ENCODE data around the gene GIT1. TPM values are rescaled to one million over a fixed set of nuclear protein-coding genes. Genes with fewer than 3 reads are reported as not detected.

Gene GIT1
- total and polyA plus RNA-seq, 9 of the 15 experiments (the other 6 are each of a cell fraction or from before 2014, with no cell fraction given) = 0.35 to 35.3 (median 17.1) TPM

GRCh38 chr17:29633886-29634285 is 44.4 kb upstream of the GIT1 start:
- Histone ChIP-seq H3K9me1 (ENCODE audit: control insufficient read depth, insufficient read depth, low read length) (no peaks in the 10 kb centered on the region), H3K9me3 (replicated peaks; ENCODE audit: control insufficient read depth, insufficient read depth, low read depth, low read length) (no peaks in the 10 kb centered on the region), H2AFZ (ENCODE audit: low read depth, low read length) (no peak overlapping the region), H3K4me3 (no peak overlapping the region), H3K79me2 (ENCODE audit: control insufficient read depth, insufficient read depth, low read length) (no peaks in the 10 kb centered on the region), H3K4me1 (replicated peaks in 1 of 2; ENCODE audit: control insufficient read depth in 2 of 2, insufficient read depth in 2 of 2, low read length in 2 of 2) (peaks cover 4 to 11% of the 10 kb centered on the region in 2 experiments; a peak in 2 of 5 replicates), H4K20me1 (replicated peaks; ENCODE audit: control insufficient read depth, insufficient read depth, low read length) (no peaks in the 10 kb centered on the region), H3K27ac (ENCODE audit: extremely low read depth, low read depth, low read length) (no peak overlapping the region), H3K36me3 (ENCODE audit: control insufficient read depth, insufficient read depth, low read length) (peaks cover 14% of the 10 kb centered on the region; the same call in 2 of the 3 replicates), H3K27me3 (ENCODE audit: control insufficient read depth in 2 of 2, insufficient read depth in 2 of 2, low read length in 2 of 2) (no peaks in the 10 kb centered on the region), H3K9ac (ENCODE audit: insufficient read depth in 1 of 2, low read depth in 2 of 2, low read length in 2 of 2) (no peak overlapping the region), H3K4me2 (ENCODE audit: insufficient read depth, low read length) (no peak overlapping the region)
- in situ Hi-C loops (cut with MboI) = no loop called here
- DNase-seq (ENCODE audit: extremely low read depth in 1 of 4, low spot score in 3 of 4) (no peak), ATAC-seq (no peak), FAIRE-seq (no peak)
- CTCF ChIA-PET (ENCODE audit: low intra/inter-chr PET ratio) = no interaction called here
- BruUV-seq (replicated peaks) = no TSS peak
- 82% methylated on average over 3 of the region's 3 CpGs for WGBS (ENCODE audit: insufficient coverage, low coverage, missing lambda C conversion rate)
- intact Hi-C loops (cut with micrococcal nuclease) = loop anchor here (10.0 kb wide), 1 partner anchor 371 kb away; no protein-coding TSS in a partner anchor
- TF ChIP-seq E2F8 (IDR thresholded peaks at IDR 0.05; ENCODE audit: low read depth, partially characterized antibody) (no peak), TRIM24 (IDR thresholded peaks at IDR 0.05) (no peak), CCAR2 (IDR thresholded peaks at IDR 0.05; ENCODE audit: low read depth, low read length) (no peak), ZNF785 (CRISPR knock-in tag; IDR thresholded peaks at IDR 0.05) (no peak), WHSC1 (IDR thresholded peaks at IDR 0.05; ENCODE audit: low read length) (no peak), POU5F1 (IDR thresholded peaks at IDR 0.05; ENCODE audit: borderline replicate concordance, low read depth, low read length, partially characterized antibody) (no peak), GTF2E2 (tag; IDR thresholded peaks at IDR 0.05) (no peak), ILK (tag; IDR thresholded peaks at IDR 0.05; ENCODE audit: borderline replicate concordance, low read depth) (no peak), PML (IDR thresholded peaks at IDR 0.05; ENCODE audit: low read length) (no peak), L3MBTL2 (IDR thresholded peaks at IDR 0.05) (no peak), PURB (CRISPR knock-in tag; IDR thresholded peaks at IDR 0.05; ENCODE audit: low read depth) (no peak), PHB (CRISPR knock-in tag; IDR thresholded peaks at IDR 0.05) (no peak), EP300 (IDR thresholded peaks at IDR 0.05; ENCODE audit: low read length) (no peak), NFATC3 (IDR thresholded peaks at IDR 0.05) (no peak), ZHX1 (conservative IDR thresholded peaks at IDR 0.05; ENCODE audit: low read length) (no peak), CBX8 (IDR thresholded peaks at IDR 0.05; ENCODE audit: borderline replicate concordance, extremely low read depth, low read depth, low read length, poor library complexity, severe bottlenecking) (no peak), COPS2 (conservative IDR thresholded peaks at IDR 0.05) (no peak), HDAC2 (IDR thresholded peaks at IDR 0.05) (no peak)
- TF ChIP-seq, protein P1, sequence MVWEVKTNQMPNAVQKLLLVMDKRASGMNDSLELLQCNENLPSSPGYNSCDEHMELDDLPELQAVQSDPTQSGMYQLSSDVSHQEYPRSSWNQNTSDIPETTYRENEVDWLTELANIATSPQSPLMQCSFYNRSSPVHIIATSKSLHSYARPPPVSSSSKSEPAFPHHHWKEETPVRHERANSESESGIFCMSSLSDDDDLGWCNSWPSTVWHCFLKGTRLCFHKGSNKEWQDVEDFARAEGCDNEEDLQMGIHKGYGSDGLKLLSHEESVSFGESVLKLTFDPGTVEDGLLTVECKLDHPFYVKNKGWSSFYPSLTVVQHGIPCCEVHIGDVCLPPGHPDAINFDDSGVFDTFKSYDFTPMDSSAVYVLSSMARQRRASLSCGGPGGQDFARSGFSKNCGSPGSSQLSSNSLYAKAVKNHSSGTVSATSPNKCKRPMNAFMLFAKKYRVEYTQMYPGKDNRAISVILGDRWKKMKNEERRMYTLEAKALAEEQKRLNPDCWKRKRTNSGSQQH (CRISPR knock-in tag; IDR thresholded peaks at IDR 0.05) = no peak
- POLR2A ChIA-PET = interaction anchor here (1.0 kb wide), 1 partner anchor 14 kb away, joined by 7 read pairs; no protein-coding TSS in a partner anchor

Data from K562 (cell line).